Gastroesophageal sphincter (tissue), 3 donors: ENCODE data around the gene SUSD2.

Experiments
- CTCF ChIP-seq, 4 experiments: fragments of 200-600 bp in 2 of 4; fragments of 450-650 bp in 2 of 4; sonication (generic) in 1 of 4; IDR thresholded peaks; one replicate each; pipeline ENCODE4 v1.5.1; 2017 to 2019; ENCODE audit warnings: antibody characterized with exemption in 4 of 4, mild to moderate bottlenecking in 2 of 4, moderate library complexity in 2 of 4
- EP300 ChIP-seq: sonication (generic); formaldehyde crosslinking; IDR thresholded peaks from one replicate; pipeline ENCODE4 v1.6.1; 2017; ENCODE audit warnings: antibody characterized with exemption, mild to moderate bottlenecking
- POLR2A ChIP-seq, 2 donors: fragments of 450-650 bp; IDR thresholded peaks; one replicate each; pipeline ENCODE4 v1.6.1; 2017; ENCODE audit warnings: antibody characterized with exemption in 2 of 2, mild to moderate bottlenecking in 2 of 2, moderate library complexity in 1 of 2

- TF ChIP-seq POLR2A (IDR thresholded peaks at IDR 0.05) (no peak), CTCF (IDR thresholded peaks at IDR 0.05) (no peak), EP300 (no peak)
Observed at GRCh38 chr22:24235315-24235714, 54.0 kb downstream of the SUSD2 start.
